Measurements from ENCODE around the gene BMP10. TPM values are rescaled to one million over a fixed set of nuclear protein-coding genes. Genes with fewer than 3 reads are reported as not detected.

BMP10 gene
- total RNA-seq, 1 donor from 2014 or later: 0.35 TPM

DNA sequence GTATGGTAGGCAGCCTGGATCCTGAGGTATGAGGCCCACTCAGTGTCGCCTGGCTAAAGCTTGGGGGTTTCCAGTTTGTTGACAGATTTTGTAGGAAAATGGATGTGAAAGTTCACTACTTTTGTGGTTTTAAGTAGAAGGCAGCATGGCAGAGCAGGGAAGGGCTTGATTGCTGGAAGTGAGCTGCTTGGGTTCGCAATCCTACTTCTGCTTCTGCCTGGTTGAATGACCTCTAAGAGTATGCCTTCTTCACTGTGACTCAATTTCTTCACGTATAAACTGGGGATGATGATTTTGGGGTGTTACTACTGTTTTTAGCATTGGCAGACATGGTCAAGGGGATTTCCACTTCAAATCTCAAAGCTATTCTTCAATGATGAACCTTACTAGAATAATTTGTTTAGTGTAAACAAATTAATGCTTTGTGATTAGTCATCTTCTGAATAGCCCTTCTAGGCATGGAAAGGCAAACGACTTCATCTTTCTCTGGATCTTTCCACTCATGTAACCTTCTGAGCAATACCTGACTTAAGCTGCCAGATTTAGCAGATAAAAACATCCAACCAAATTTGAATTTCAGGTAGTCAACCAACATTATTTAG lies 13.2 kb downstream of the BMP10 start:
- DNase-seq (ENCODE audit: missing footprints) (no peak), ATAC-seq (no peak)
- intact Hi-C loops (cut with DNase I): no loop called here

DNA sequence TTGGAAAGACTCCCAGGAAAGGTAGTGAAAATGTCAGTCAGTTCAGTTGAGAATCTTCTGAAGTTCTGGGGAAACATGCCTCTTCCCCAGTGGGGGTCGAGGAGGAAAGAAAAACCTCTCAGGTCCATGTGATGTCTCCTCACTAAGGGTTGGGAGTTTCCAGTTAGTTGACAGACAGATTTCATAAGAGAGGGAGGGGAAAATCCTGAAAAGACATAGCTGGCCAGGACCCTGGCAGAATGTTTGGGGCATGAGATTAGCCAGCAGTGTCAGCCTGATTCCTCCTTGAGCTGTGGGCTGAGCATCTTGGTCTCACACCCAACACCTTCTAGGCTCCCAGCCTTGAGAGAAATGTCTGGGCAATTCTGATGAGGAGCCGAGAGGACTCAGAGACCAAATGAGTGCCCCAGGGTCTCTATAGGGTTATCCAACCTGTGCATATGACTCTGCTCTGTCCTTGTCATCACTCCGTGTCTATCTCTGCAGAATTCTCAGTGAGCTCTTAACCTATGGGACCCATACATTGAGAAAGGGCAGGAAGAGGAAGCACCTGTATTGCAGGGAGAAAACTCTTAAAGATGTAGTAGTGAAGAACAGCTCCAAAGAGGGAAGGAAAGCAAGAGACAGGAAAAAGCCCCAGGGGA lies 13.9 kb downstream of the BMP10 start:
- ATAC-seq (no peak), DNase-seq (ENCODE audit: missing footprints) (no peak)
- intact Hi-C loops (cut with DNase I): no loop called here

DNA sequence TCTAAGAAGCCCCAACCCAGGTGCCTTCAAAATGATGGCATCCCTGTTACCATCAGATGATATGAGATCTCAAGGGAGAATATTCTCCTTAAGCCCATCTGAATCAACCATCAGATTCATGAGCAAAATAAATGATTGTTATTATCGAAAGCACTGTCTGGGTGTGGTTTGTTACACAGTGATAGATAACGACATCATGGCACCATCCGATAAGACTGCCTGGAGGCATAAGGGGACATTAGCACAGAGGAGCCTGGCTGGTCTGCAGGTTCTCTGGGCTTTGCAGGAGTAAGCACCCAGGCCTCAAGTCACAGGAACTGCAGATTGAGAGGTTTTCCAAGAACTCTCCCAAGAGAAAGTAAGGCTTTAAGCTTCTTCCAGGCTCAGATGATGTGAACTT lies 15.6 kb downstream of the BMP10 start:
- intact Hi-C loops (cut with DNase I): no loop called here
- no peak for DNase-seq (ENCODE audit: missing footprints)
- no peak for ATAC-seq

DNA sequence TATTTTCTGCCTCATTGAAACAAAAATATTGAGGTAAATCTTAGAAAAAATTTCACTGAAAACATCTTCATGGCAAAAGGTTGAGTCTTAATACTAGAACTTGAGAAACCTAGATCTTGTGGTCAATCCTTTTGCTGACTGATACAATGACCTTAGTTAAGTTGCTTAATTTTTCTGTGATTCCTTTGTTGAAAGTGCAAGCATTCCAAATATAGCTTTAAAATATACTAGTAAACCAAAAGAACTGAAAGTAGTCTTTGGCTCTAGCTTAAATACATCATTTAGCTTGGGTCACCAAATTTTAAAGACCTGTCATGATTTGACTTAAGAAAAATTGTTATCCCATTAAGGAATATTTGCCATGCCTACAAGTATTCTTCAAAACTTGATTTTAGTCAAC lies 16.7 kb downstream of the BMP10 start:
- DNase-seq (ENCODE audit: missing footprints) (no peak), ATAC-seq (no peak)
- intact Hi-C loops (cut with DNase I): no loop called here

DNA sequence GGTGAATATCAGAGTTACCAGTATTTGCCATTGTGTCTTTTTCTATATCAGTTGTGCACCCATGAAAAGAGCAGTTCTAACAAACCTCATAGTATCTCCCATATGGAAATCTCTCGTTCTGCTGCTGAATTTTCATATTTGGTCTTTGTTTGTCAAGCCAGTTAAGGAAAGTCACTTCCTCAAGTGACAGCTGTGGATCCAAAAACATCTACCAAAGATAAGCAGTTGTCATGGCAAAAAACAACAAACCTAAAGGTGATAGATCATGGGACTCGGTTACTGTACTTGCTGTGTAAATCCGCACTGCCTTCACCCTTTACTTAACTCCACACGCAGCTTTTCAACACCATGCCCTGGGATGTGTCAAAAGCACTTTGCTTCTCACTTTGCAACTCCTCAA lies 17.3 kb downstream of the BMP10 start:
- ATAC-seq: peak; percentile 68
- intact Hi-C loops (cut with DNase I): no loop called here
- DNase-seq (ENCODE audit: missing footprints): no peak

DNA sequence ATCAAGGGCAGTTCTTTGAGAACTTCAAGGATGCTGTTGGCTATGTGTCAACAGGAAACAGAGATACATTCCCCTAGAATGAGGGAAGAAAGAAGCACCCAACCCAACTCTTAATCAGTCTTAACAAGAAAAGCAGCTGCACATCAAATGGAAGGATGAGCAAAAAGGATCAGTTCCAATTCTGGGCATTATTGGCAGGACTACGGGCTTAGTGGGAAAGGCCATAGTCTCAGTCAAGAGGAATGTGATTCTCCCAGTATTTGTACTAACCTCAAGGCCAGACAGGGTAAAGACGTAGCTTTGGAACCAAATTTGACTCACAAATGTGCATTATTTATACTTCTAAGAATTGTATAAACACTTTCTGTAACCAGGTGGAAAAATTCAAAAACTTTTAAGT lies 18.2 kb downstream of the BMP10 start:
- ATAC-seq (no peak), DNase-seq (ENCODE audit: missing footprints) (no peak)
- intact Hi-C loops (cut with DNase I): no loop called here

DNA sequence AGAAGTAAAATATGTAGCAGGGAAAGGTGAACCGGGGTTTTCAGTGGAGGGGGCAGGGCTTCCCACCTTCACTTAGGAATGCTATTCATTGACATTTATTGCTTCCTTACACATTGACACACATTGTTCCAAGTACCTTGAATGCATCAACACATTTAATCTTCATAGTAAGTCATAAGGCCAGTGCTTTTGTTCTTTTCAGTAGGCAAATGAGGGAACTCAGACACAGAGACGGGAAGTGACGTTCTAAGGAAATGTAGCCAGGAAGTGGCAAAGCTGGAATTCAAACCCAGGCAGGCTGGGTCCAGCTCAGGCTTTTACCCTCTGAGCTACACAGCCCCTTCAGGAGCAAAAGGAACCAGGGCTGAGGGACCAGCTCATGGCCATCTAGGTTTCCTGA lies 20.7 kb downstream of the BMP10 start:
- ATAC-seq: no peak
- intact Hi-C loops (cut with DNase I): no loop called here
- no peak for DNase-seq (ENCODE audit: missing footprints)

DNA sequence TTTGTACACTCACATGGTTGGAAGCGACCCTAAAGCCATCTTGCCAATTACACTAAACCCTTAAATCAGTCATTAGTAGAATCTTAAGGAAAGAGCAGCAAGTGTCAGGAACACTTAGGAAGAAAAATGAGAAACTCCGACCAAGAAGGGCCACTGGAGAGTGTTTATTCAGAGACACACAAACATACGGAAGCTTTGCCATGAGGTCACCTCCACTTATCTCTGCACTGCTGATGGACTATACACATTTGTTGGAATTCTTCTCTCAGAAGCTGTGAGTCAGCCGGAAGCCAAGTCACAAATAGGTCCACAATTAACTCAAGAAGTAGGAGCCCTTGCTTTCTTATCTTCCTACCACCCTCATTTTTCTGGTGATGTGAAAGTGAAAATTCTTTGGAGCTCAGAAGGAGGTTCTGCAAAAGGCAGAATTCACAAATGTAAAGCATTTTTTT lies 21.6 kb downstream of the BMP10 start:
- no peak for ATAC-seq
- DNase-seq (ENCODE audit: missing footprints): no peak
- intact Hi-C loops (cut with DNase I): no loop called here

DNA sequence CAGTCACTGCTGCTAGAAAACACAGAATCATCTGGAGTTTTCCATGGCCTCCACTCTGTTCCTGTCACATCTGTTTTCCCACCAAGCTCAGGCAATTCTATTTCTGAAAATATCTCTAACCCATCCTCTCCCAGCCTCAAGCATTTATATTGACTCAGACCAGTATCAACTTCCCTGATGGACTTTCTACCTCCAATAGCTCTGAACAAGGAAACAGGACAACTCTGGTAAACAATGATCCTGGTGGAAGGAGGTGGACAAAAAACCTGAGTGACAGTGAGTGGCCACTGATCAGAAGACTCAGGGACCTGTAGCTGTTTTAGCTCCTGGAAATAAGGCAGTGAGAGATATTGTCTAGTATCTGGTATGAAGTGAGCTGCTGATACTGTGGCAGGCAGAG lies 23.4 kb downstream of the BMP10 start:
- intact Hi-C loops (cut with DNase I): no loop called here
- no peak for ATAC-seq
- DNase-seq (ENCODE audit: missing footprints): no peak

DNA sequence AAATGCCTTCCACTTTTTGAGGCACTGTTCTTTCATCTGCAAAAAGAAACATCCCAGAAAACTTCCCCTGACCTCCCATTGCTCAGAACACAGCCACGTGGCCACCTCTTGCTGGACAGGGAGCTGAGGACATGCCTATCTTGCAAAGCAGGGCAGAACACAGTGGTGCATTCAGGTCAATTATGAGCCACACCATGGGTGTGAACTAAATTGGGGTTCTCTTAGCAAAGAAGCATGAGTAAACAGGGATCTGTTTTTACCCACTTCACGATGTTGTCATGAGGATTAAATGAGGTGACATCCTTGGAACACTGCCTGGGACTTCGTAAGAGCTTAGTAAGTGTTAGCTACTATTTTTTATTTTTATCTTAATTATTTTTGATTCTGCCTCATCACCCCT lies 25.1 kb downstream of the BMP10 start:
- intact Hi-C loops (cut with DNase I): no loop called here
- DNase-seq (ENCODE audit: missing footprints) (no peak), ATAC-seq (no peak)

DNA sequence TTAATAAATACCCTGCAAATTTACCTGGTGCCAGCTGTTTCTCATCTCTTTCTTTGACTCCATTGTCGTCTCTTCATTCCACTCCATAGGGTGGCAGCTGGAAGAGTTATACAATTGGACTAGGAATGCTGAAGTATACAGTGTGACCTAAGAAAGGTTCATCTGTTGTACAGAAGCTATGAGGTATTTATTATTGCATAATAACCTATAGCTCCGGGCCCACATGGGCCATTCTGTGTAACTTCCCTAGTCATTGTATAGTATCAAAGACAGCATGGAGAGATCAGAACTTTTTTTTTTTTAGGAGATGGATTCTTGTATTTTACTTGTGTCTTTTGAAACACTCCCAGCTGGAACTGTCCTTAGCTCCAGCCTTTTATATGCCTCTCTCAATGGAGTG lies 26.2 kb downstream of the BMP10 start:
- DNase-seq (ENCODE audit: missing footprints) (no peak), ATAC-seq (no peak)
- intact Hi-C loops (cut with DNase I): no loop called here

DNA sequence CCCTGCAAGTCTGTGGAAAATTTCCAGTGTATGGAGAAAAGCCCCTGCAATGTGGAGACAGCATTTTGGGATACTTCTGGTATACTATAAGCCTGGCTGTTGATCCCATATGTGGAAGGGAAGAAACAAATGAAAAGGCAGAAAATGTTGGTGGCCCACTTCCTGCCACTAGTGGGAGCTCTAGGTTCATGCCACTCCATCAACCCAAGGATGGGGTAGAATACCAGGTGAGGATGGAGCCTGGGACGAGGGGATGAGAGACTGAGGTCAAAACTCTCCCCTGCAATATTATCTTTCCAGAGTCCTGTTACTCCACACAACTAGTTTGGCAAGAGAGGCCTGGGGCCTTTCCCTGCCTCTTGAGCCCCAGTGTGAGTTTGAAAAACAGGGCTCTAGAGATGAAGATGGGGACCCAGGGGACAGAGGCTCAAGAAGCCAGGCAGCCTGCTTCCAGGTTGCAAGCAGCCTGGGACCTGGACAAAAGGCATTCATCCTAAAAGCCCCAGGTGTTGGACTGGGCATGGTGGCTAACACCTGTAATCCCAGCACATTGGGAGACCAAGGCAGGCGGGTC lies 31.9 kb downstream of the BMP10 start:
- ATAC-seq: no peak
- intact Hi-C loops (cut with DNase I): no loop called here
- no peak for DNase-seq (ENCODE audit: missing footprints)

DNA sequence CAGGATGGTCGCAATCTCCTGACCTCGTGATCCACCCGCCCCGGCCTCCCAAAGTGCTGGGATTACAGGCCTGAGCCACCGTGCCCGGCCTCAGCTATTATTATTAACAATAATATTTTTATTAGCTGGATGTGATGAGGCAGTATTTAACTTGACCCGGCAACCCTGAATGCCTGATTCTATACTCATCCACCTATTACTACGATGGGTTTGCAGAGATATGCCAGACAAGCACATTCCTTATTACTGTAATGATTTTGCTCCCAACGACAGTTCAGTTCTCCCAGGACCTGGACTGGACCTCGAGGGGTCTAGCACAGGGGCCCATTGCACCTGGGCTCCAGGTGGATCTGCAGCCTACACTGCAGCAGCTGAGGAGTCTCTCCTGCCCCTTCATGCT lies 32.6 kb downstream of the BMP10 start:
- no peak for ATAC-seq
- intact Hi-C loops (cut with DNase I): no loop called here
- no peak for DNase-seq (ENCODE audit: missing footprints)

DNA sequence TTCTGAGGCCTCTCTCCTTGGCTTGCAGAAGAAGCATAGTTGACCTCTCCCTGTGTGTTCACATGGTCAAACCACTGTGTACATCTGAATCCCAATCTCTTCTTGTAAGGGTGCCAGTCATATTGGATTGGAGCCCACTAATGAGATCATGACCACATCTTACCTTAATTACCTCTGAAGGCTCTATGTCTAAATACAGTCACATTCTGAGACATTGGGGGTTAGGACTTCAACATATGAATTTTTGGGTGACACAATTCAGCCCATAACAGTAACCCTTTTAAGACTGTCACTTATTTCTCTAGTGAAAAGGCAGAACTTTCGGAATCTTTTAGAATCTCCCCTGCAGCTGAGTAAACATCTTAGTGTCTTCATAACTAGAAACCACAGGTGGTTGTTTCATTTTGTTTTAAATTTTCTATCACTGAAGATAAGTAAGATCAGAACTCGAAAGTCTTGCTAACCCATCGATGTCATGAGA lies 33.3 kb downstream of the BMP10 start:
- DNase-seq (ENCODE audit: missing footprints): no peak
- no peak for ATAC-seq
- intact Hi-C loops (cut with DNase I): loop anchor here (2.0 kb wide), 1 partner anchor 87 kb away; no protein-coding TSS in a partner anchor

DNA sequence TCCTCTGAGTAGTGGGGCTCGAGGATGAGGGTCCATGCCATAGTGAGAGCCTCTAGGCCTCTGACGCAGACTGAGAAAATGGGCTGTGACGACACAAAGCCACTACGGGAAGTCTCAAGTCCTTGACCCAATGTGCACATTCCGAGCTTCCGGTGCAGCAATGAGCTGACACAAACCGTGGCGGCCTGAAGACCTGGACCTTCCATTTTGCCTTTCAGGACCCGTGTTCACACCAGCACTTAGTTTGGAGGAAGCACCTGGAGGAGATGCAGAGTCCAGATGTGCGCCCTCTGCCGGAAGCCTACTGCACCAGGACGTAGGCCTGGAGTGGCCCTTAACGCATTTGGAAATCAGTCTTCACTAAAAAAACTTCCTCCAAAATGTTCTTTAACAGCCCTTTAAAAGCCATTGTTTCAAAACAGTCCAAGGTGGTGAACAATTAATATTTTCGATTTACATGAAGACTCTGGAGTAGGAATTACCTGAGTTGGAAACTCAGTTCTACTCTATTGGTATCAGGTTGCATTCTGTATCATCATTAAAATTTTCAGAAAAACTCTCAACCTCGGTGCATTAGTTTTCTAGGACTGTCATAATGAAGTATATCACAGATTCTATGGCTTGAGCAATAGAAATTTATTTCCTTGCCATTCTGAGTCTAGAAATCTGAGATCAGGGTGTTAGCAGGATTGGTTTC lies 33.9 kb downstream of the BMP10 start:
- intact Hi-C loops (cut with DNase I): loop anchor here (2.0 kb wide), 1 partner anchor 87 kb away; no protein-coding TSS in a partner anchor
- ATAC-seq (peak; percentile 38), DNase-seq (ENCODE audit: missing footprints) (peak; percentile 91)

DNA sequence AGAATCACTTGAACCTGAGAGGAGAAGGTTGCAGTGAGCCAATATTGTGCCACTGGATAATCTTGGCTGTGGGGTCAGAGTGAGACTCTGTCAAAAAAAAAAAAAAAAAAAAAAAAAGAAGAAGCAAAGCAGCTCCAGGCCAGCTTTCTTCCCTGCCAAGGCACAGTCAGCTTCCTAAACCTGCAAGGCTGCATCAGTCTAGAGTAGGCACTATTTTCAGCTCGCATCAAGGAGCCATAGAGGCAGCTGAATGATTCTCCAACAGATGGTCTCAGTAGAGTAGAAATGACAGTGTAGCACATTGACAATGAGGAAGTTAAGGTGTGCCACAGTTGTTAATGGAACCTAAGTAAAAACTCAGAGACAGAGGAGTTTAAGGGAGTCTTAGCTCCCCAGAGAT lies 35.6 kb downstream of the BMP10 start:
- intact Hi-C loops (cut with DNase I): loop anchor here (2.0 kb wide), 1 partner anchor 85 kb away; no protein-coding TSS in a partner anchor
- peak; percentile 38 for ATAC-seq

DNA sequence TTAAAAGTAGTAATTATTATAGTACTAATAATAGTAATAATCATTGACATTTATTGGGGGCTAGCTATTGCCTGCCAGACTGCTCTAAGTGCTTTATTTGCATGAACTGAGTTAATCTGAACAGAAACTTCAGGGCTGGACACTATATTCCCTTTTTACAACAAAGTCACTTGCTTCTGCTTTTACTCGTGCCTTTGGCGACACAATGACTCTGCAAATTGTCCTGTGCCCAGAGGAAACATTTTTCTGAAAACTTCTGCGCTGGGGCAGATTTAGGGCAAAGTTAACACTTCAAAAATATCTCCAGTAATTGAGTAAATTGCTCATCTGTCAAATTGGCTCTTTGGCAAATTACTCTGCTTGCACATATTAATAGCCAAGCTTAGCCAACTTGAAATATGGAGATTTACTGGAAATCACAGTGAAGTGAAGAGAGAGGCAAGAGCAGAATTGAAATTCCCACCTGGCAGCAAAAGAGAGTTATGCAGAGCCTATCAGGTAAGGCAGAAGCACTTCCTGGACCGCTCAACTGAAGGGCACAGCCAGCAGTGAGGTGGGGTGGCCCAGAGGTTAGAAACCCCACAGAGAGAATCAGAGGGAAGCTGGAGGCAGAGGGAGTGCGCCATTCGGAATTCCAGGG lies 36.3 kb downstream of the BMP10 start:
- no peak for ATAC-seq
- DNase-seq (ENCODE audit: missing footprints): no peak
- intact Hi-C loops (cut with DNase I): loop anchor here (5.0 kb wide), 1 partner anchor 63 kb away; no protein-coding TSS in a partner anchor

More for the DNA sequence above, 35.6 kb downstream of the BMP10 start:
- no peak for DNase-seq (ENCODE audit: missing footprints)

DNA sequence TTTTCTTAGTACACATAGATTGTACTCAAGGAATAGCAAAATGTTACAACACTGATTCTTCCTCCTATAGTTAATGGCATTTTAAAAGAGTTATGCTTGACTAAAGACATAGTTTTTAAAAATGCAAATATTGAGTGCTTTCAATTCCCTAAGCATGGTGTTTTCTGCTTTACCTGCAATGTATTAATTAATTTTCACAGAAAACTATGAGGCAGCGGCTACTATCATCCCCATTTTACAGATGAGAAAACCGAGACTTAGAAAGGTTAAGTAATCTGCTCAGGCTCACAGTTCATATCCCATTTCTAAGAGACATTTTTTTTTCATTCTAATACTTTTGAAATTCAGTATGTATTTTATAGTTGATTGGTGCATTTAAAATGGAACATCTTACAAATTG lies 38.0 kb downstream of the BMP10 start:
- DNase-seq (ENCODE audit: missing footprints) (no peak), ATAC-seq (no peak)
- intact Hi-C loops (cut with DNase I): loop anchor here (5.0 kb wide), 1 partner anchor 61 kb away; no protein-coding TSS in a partner anchor

Measured in Right ventricle myocardium inferior (tissue), 1 donor.